ENCODE measurements around the gene SORBS2. TPM values are rescaled to one million over a fixed set of nuclear protein-coding genes. Genes with fewer than 3 reads are reported as not detected.

Gene SORBS2
- total RNA-seq, 4 donors from 2014 or later = 17.4 to 40.8 (median 21.9) TPM

- no peak overlapping the region for H3K4me3 ChIP-seq
- no peaks in the 10 kb centered on the region for H3K9me3 ChIP-seq
- H3K4me1 ChIP-seq = peaks cover 45% of the 10 kb centered on the region
- no peaks in the 10 kb centered on the region for H3K36me3 ChIP-seq
- 61% methylated on average over 8 of the region's 8 CpGs for WGBS
- no peaks in the 10 kb centered on the region for H3K27me3 ChIP-seq
- peak in 1 of 2 donors; percentile 79 for DNase-seq (ENCODE audit: low spot score in 2 of 2)
- H3K27ac ChIP-seq = peak overlapping the region; percentile 34
- TF ChIP-seq, protein P1, sequence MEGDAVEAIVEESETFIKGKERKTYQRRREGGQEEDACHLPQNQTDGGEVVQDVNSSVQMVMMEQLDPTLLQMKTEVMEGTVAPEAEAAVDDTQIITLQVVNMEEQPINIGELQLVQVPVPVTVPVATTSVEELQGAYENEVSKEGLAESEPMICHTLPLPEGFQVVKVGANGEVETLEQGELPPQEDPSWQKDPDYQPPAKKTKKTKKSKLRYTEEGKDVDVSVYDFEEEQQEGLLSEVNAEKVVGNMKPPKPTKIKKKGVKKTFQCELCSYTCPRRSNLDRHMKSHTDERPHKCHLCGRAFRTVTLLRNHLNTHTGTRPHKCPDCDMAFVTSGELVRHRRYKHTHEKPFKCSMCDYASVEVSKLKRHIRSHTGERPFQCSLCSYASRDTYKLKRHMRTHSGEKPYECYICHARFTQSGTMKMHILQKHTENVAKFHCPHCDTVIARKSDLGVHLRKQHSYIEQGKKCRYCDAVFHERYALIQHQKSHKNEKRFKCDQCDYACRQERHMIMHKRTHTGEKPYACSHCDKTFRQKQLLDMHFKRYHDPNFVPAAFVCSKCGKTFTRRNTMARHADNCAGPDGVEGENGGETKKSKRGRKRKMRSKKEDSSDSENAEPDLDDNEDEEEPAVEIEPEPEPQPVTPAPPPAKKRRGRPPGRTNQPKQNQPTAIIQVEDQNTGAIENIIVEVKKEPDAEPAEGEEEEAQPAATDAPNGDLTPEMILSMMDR (IDR thresholded peaks at IDR 0.05) = no peak
- TF ChIP-seq EP300 (IDR thresholded peaks at IDR 0.05) (no peak), POLR2A (IDR thresholded peaks at IDR 0.05) (no peak), POLR2AphosphoS5 (IDR thresholded peaks at IDR 0.05) (no peak)
These were observed 85.1 kb downstream of the SORBS2 start for GRCh38 chr4:185726931-185727330.

DNA sequence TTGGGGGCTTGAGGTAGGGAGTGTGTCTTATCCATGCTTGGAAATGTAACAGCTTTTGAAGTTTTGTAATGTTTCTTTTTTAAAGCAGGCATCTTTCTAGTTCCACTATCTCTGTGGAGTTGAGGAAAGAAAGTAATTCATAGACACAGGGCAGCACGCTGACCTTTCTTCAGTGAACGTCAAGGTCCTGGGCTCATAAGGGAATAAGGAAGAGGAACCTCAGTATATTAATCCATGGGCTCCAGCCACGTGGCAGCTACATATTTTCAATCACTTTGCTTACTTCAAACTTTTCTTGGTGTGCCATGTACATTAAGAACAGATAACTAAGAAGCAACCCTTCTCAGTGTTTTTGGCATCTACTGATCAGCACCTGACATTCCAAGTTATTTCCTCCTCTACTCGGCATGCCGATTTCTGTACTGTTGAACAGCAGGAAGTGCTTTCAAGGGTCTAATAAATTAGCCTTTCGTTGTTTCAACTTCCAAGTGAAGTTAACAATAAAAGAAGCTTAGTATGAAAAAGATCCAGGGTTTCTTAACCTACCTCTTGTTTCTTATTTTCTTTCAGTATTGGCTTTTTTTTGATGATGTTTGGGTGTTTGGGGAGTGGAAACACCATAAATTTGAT, 88.2 kb downstream of the SORBS2 start:
- no peak for DNase-seq (ENCODE audit: low spot score in 2 of 2)
- Histone ChIP-seq H3K9me3 (no peaks in the 10 kb centered on the region), H3K36me3 (no peaks in the 10 kb centered on the region), H3K27ac (peak overlapping the region; percentile 71), H3K4me3 (no peak overlapping the region), H3K4me1 (peaks cover 34% of the 10 kb centered on the region), H3K27me3 (no peaks in the 10 kb centered on the region)
- no peak for TF ChIP-seq EP300 (IDR thresholded peaks at IDR 0.05)
- no peak for TF ChIP-seq POLR2A (IDR thresholded peaks at IDR 0.05)
- WGBS = 47% methylated on average over 6 of the region's 6 CpGs

DNA sequence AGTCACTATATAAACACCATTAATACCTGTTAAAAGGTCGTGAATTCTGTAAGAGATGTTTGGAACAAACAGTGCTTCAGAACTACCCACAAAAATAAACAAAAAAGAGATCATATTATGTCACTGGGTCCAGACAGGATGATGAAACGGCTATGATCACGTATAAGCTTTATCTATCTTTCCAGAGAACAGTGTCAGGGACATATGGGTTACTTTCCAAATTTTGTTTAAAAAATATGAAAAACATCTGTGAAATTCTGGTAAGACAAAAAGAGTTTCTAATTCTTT, 90.0 kb downstream of the SORBS2 start:
- Histone ChIP-seq H3K4me1 (peaks cover 28% of the 10 kb centered on the region), H3K4me3 (no peak overlapping the region), H3K9me3 (no peaks in the 10 kb centered on the region), H3K27ac (peak overlapping the region; percentile 80), H3K36me3 (no peaks in the 10 kb centered on the region), H3K27me3 (no peaks in the 10 kb centered on the region)
- DNase-seq (ENCODE audit: low spot score in 2 of 2) = no peak
- TF ChIP-seq POLR2A (IDR thresholded peaks at IDR 0.05) = no peak
- TF ChIP-seq, protein P1 (IDR thresholded peaks at IDR 0.05) = no peak
- no peak for TF ChIP-seq EP300 (IDR thresholded peaks at IDR 0.05)
- TF ChIP-seq POLR2AphosphoS5 (IDR thresholded peaks at IDR 0.05) = no peak
- WGBS = 52% methylated on average over 3 of the region's 3 CpGs

- peak in 1 of 2 donors; percentile 80 for DNase-seq (ENCODE audit: low spot score in 2 of 2)
- H3K27ac ChIP-seq = peak overlapping the region; percentile 80
- H3K9me3 ChIP-seq = no peaks in the 10 kb centered on the region
These were observed 90.6 kb downstream of the SORBS2 start for GRCh38 chr4:185721190-185722028.

GRCh38 chr4:185719500-185719858, 92.5 kb downstream of the SORBS2 start:
- 73% methylated on average over 3 of the region's 3 CpGs for WGBS
- Histone ChIP-seq H3K36me3 (no peaks in the 10 kb centered on the region), H3K27ac (no peak overlapping the region)

More at GRCh38 chr4:185721190-185722028, 90.6 kb downstream of the SORBS2 start:
- Histone ChIP-seq H3K36me3 (no peaks in the 10 kb centered on the region), H3K4me1 (peaks cover 24% of the 10 kb centered on the region), H3K4me3 (no peak overlapping the region), H3K27me3 (no peaks in the 10 kb centered on the region)
- TF ChIP-seq, protein P1 (IDR thresholded peaks at IDR 0.05) = no peak
- no peak for TF ChIP-seq POLR2A (IDR thresholded peaks at IDR 0.05)
- TF ChIP-seq EP300 (IDR thresholded peaks at IDR 0.05) = no peak
- no peak for TF ChIP-seq POLR2AphosphoS5 (IDR thresholded peaks at IDR 0.05)
- WGBS = 58% methylated on average over 12 of the region's 12 CpGs

More at GRCh38 chr4:185719500-185719858, 92.5 kb downstream of the SORBS2 start:
- no peak for TF ChIP-seq POLR2AphosphoS5 (IDR thresholded peaks at IDR 0.05)
- no peak for TF ChIP-seq EP300 (IDR thresholded peaks at IDR 0.05)
- no peak for TF ChIP-seq POLR2A (IDR thresholded peaks at IDR 0.05)
- TF ChIP-seq, protein P1 (IDR thresholded peaks at IDR 0.05) = no peak
- H3K9me3 ChIP-seq = no peaks in the 10 kb centered on the region
- H3K27me3 ChIP-seq = no peaks in the 10 kb centered on the region
- DNase-seq (ENCODE audit: low spot score in 2 of 2) = no peak
- no peak overlapping the region for H3K4me3 ChIP-seq
- H3K4me1 ChIP-seq = peaks cover 24% of the 10 kb centered on the region

Measured in suprapubic skin (tissue), 4 donors.